ENCODE data around the gene MRPS31.

GRCh38 chr13:40796649-40797048, 25.7 kb upstream of the MRPS31 start:
- no peak for TF ChIP-seq CTCF (IDR thresholded peaks at IDR 0.05)
- TF ChIP-seq EZH2 (IDR thresholded peaks at IDR 0.05), result no peak
- TF ChIP-seq EZH2phosphoT487 (IDR thresholded peaks at IDR 0.05), result no peak
